ENCODE data around the gene GJA5. TPM values are rescaled to one million over a fixed set of nuclear protein-coding genes. Genes with fewer than 3 reads are reported as not detected.

GJA5 gene
- total RNA-seq, 2 experiments from 2014 or later = not detected

DNA sequence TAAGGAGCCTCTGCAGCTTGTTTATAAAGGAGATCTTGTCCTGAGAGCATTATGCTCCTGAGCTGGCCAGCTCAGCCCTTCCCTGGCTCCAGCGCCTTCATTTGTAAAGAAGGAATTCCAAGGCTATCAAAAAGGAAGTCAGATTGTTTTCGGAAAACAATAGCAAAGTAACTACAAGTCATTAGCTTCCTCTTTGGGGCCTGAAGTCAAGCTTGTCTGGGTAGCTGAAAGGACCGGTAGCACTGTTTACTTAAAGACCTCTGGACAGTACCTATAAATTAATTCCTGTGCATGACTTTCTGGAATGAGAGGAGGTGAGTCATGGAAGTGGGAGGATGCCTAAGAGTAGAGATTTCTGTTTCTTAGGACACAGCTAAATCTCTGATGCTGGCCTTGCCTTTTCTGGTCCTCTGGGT, 20.7 kb upstream of the GJA5 start:
- CTCF ChIA-PET = interaction anchor here (1.5 kb wide), 1 partner anchor 266 kb away, joined by 3 read pairs; no protein-coding TSS in a partner anchor
- ATAC-seq (no peak), DNase-seq (no peak)
- no peaks in the 10 kb centered on the region for H3K36me3 Mint-ChIP-seq
- peaks cover 35% of the 10 kb centered on the region for H3K27me3 Mint-ChIP-seq
- no peak overlapping the region for H3K27ac Mint-ChIP-seq
- no peaks in the 10 kb centered on the region for H3K9me3 Mint-ChIP-seq (ENCODE audit: low read depth)
- H3K4me3 Mint-ChIP-seq = no peak overlapping the region
- no peaks in the 10 kb centered on the region for H3K4me1 Mint-ChIP-seq

DNA sequence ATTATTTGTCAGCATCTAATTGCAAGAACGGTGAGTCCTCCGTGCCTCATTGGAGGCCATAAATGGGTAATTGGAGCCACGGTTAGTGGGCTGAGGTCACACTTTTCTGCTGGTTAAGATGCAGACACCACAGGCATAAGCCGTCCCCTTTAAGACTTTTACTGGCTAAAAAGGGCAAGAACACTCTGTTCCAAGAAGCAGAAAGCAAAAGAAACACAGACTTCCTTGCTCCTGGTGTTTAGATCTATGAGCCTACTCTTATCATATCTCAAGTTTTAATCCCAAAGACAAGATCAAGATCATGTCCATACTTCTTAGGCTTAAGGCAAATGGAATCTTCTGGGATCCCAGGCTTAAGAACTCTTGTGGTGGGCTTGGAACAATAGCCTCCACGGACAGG, 17.3 kb upstream of the GJA5 start:
- DNase-seq = no peak
- Mint-ChIP-seq H3K27ac (no peak overlapping the region), H3K36me3 (no peaks in the 10 kb centered on the region), H3K4me3 (no peak overlapping the region), H3K27me3 (peaks cover 58% of the 10 kb centered on the region), H3K4me1 (no peaks in the 10 kb centered on the region), H3K9me3 (ENCODE audit: low read depth) (no peaks in the 10 kb centered on the region)
- CTCF ChIA-PET = no interaction called here
- no peak for ATAC-seq

DNA sequence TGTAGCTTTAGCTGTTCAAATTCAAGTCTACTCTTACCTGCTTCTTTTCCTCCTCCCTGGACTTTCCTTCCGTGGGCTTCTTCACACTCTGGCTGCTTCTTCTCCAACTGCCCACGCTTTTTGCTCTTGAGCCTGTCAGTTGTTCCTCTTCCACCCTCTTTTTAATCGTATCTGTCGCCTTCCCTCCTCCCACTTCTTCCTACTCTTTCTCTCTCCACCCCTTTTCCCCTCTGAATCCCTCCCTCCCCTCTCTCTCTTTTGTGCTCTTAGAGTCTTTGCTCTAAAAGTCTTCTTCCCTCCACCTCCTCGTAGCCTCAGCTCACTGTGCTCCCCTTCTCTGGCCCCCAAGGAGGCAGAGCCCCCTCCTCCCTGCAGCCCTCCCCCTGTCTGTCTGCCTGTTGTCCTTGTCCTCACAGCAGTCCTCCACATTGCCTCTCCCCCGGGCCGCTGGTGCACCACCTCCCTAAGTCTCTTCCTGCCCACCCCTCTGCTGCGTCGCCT, 12.9 kb upstream of the GJA5 start:
- ATAC-seq (no peak), DNase-seq (no peak)
- Mint-ChIP-seq H3K4me3 (no peak overlapping the region), H3K36me3 (no peaks in the 10 kb centered on the region), H3K4me1 (no peaks in the 10 kb centered on the region), H3K27me3 (peaks cover 48% of the 10 kb centered on the region), H3K27ac (no peak overlapping the region), H3K9me3 (ENCODE audit: low read depth) (no peaks in the 10 kb centered on the region)
- CTCF ChIA-PET = no interaction called here

DNA sequence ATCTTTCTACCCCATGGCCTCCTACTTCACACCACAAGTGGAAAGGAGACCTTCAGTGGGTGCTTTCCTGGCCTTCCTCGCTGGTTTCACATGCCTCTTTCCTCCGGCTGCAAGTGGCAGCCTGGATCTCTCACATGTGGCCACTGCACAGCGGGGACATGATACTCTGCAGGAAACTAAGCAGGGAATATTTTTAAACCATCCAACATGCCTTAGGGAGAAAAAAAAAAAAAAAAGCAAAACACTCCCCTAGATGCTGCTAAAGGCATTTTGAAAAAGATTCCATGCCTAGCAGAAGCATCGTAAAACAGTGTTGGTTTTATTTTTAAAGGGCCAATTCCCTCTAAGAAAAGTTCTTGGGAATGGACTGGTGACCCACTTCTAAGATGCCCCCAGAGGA, 12.2 kb upstream of the GJA5 start:
- H3K4me1 Mint-ChIP-seq = no peaks in the 10 kb centered on the region
- DNase-seq = no peak
- peaks cover 44% of the 10 kb centered on the region for H3K27me3 Mint-ChIP-seq
- no peaks in the 10 kb centered on the region for H3K36me3 Mint-ChIP-seq
- no peak for ATAC-seq
- no peak overlapping the region for H3K27ac Mint-ChIP-seq
- no peaks in the 10 kb centered on the region for H3K9me3 Mint-ChIP-seq (ENCODE audit: low read depth)
- CTCF ChIA-PET = no interaction called here
- H3K4me3 Mint-ChIP-seq = no peak overlapping the region

DNA sequence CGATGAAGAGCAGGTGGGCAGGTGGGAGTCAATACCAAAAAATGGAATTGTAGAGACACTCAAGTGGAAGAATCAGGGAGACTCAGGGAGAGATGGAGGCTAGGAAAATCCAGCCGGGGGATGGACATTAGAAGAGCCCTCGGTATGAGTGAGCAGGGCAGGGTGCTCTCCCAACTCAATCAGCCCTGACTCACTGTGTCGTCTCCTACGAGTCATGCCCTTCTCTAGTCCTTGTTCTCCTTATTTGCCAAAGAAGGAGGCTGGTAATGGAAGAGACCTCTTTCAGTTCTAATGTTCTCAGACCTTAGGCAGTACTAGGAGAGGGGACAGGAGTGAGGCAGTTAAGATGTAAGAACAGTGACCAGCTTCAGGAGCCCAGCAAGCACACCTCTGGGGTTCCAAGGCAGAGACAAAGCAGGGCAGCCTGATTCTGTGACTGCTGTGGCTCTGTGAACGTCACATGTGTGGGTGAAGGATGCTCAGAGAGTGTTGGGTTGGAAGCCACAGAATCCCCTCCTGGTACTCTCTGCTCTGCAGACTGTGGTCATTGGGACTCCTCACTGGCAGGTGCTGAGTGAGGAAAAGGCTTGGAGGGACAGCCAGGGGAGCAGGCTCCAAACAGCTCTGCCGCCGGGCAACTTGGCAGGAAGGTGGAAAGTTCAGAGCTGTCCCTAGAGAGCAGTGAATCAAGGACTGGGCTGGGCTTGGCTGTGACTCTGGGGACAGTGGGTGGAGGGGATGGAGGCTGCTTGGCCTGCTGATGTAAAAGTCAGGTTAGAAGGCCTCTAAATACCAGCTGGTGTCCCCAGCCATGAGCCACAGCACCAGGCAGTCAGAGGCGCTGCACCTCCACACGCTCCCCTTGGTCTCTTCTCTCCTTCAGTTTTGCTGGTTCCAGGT, 11.1 kb upstream of the GJA5 start:
- no peaks in the 10 kb centered on the region for H3K9me3 Mint-ChIP-seq (ENCODE audit: low read depth)
- H3K4me1 Mint-ChIP-seq = no peaks in the 10 kb centered on the region
- no peak overlapping the region for H3K4me3 Mint-ChIP-seq
- CTCF ChIA-PET = no interaction called here
- no peaks in the 10 kb centered on the region for H3K36me3 Mint-ChIP-seq
- H3K27ac Mint-ChIP-seq = no peak overlapping the region
- peaks cover 38% of the 10 kb centered on the region for H3K27me3 Mint-ChIP-seq
- ATAC-seq = no peak
- DNase-seq = no peak

DNA sequence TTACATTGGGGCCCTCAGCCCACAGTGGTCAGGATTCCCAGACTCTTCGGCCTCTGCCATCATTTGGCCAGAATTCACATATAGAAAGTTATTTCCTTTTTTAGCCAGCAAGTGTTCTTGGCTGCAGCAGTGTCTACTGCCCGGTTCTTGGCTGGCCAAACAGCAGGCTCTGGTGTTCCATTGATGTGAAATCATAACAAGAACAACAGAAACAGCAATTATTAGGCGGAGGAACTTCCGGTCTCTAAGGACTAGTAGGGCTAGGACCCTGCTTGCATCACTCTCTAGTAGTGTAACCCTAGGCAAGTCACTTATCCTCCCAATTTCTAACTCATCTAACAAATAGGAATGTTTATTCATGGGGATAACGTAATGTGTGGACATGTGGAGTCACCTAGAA, 8.7 kb upstream of the GJA5 start:
- ATAC-seq (no peak), DNase-seq (no peak)
- Mint-ChIP-seq H3K4me1 (no peaks in the 10 kb centered on the region), H3K27me3 (peaks cover 26% of the 10 kb centered on the region), H3K36me3 (no peaks in the 10 kb centered on the region), H3K9me3 (ENCODE audit: low read depth) (no peaks in the 10 kb centered on the region), H3K4me3 (no peak overlapping the region), H3K27ac (no peak overlapping the region)
- CTCF ChIA-PET = no interaction called here

DNA sequence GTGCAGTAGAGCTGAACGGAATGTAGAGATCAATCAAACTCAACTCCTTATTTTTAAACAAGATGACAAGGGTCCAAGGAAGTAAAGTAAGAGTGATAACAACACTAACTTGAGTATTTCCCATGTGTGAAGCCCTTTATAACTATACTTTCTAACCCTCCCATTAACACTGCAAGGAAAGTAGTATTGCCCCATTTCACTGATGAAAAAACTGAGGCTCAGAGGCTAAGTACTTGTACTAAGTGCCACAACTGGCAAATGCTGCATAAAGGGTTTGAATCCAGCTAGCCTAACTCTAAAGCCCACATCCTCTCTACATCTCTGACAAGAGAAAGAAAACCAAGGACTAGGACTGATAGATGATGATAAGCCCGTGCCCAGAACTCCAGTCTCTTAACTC, 8.2 kb upstream of the GJA5 start:
- H3K9me3 Mint-ChIP-seq (ENCODE audit: low read depth) = no peaks in the 10 kb centered on the region
- no peaks in the 10 kb centered on the region for H3K36me3 Mint-ChIP-seq
- H3K4me3 Mint-ChIP-seq = no peak overlapping the region
- CTCF ChIA-PET = no interaction called here
- DNase-seq (no peak), ATAC-seq (no peak)
- H3K27me3 Mint-ChIP-seq = peaks cover 22% of the 10 kb centered on the region
- no peaks in the 10 kb centered on the region for H3K4me1 Mint-ChIP-seq
- H3K27ac Mint-ChIP-seq = no peak overlapping the region

DNA sequence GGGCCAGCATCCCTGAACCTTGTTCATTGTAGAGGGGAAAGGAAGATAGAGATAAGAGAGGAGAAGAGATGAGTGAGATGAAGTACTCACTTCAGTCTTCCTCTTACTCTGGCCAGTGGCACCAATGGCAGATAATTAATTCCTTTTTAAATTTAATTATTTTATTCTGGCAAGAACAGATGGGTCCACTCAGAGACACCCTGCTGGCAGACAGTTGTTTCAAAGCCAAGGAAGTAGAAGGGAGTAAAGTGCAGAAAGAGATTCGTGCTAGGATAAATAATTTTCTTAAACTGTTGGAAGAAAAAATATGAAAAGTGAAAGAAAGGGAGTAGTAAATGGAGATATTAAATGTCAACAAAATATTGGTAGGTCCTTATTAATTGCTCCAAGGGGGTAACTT, 7.7 kb upstream of the GJA5 start:
- Mint-ChIP-seq H3K4me3 (no peak overlapping the region), H3K36me3 (no peaks in the 10 kb centered on the region), H3K9me3 (ENCODE audit: low read depth) (no peaks in the 10 kb centered on the region), H3K27ac (no peak overlapping the region), H3K27me3 (peaks cover 18% of the 10 kb centered on the region), H3K4me1 (peaks cover 2% of the 10 kb centered on the region)
- no peak for ATAC-seq
- CTCF ChIA-PET = no interaction called here
- DNase-seq = no peak

DNA sequence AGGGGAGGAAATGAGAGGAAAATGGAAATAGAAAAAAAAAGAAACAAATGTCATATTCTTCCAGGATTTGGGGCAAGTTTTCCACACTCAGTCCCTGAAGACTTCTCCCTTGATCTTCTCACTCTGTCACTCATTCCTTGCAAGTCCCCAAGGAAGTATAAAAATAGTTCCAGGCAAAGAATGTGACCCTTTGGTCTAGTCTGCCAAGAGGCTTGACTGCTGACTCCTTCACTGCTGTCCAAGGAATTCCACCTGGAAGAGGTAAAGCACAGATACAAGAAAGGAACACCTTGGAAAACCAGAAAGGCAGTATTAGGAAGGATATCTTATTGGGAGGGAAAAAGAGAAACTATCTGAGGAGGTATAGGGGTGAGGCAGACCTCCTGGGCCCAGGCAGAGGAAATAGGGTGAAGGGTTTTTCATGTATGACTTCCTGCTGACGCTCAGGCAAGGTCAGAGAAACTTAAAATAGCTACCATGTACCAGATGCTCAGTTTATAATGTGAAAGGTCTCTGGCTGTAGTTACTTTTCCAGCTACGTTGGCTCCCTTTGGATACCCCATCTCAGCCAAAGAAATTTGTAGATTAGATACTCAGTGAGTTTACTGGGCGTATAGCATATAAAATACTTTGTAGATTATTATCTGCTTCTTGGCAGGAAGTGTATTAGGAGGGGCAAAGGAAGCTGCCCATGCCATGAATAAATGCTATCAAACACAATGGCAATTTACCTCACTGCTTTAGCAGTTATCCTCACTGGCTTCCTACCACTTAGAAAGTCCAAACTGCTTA, 2.0 kb upstream of the GJA5 start:
- Mint-ChIP-seq H3K9me3 (ENCODE audit: low read depth) (no peaks in the 10 kb centered on the region), H3K4me3 (no peak overlapping the region), H3K27ac (peak overlapping the region; percentile 16), H3K4me1 (peaks cover 18% of the 10 kb centered on the region), H3K27me3 (peaks cover 6% of the 10 kb centered on the region), H3K36me3 (no peaks in the 10 kb centered on the region)
- CTCF ChIA-PET = no interaction called here
- no peak for DNase-seq
- peak; percentile 60 for ATAC-seq

DNA sequence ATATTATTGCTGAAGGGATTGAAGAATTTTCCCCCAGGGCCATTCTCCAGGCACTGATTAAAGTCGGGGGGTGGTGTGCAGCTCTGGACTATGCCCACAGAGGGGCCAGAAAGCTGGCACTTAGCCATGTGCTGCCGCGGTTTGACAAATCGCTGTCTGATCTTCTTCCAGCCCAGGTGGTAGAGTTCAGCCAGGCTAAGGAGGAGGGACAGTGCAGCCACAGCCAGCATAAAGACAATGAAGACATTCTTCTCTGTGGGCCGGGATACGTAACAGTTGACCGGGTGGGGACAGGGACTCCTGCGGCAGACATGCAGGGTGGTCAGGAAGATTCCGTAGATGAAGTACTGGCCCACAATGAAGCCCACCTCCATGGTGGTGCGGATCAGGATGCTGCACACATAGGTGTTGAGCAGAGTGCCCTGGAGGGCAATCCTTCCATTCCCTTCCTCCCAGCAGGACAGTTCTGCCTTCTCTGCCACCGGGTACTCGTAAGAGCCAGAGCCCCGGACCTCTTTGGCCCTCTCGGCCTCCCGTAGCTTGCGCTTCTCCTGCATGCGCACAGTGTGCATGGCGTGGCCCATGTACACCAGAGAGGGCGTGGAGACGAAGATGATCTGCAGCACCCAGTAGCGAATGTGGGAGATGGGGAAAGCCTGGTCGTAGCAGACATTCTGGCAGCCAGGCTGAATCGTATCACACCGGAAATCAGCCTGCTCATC, 1.9 kb downstream of the GJA5 start:
- no peaks in the 10 kb centered on the region for H3K36me3 Mint-ChIP-seq
- H3K27ac Mint-ChIP-seq = no peak overlapping the region
- peaks cover 12% of the 10 kb centered on the region for H3K27me3 Mint-ChIP-seq
- no peak overlapping the region for H3K4me3 Mint-ChIP-seq
- ATAC-seq (no peak), DNase-seq (no peak)
- no peaks in the 10 kb centered on the region for H3K9me3 Mint-ChIP-seq (ENCODE audit: low read depth)
- H3K4me1 Mint-ChIP-seq = peaks cover 18% of the 10 kb centered on the region
- CTCF ChIA-PET = no interaction called here

DNA sequence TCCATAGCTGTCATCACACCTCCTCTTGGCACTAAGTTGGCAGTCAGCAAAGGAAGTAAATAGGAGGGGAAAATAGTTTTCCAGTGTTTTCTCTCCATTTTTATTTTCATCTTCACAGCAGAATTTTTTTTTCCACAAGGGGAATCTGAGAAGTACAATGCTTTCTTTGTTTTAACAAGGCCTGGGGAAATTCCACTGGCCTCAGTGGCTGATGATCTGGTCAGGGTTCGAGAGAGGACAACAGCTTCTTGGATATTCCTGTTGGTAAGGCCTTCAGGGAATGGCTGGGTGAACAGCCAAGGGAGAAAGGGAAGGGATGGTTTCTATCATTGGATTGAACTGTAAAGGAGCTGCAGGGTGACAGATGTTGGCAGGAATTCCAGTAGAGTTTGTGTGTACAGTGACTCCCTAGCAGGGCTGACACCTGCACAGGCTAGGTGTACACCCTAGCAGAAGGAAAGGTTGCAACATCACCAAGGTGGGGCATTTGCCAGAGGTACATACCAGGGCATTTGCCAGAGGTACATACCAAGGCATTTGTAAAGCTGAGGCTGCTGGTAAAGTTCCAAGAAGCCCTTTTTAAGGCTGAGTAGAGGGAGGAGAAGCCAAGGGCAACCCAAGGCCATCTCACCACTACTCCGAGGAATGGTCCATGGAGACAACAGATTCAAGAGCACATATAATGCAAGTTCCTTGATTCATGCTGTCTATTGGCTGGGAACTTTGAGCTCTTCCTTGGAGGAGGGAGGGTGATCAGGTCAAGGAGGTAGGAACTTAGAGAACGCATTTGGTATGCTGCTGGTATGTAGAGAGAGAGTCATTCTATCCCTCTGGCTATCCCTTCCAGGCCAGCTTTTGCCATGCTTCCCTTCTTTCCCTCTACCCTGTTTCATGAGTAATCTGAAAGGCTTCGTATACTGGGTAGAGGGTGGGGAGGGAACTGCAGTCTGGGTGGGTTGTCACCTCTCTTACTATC, 3.1 kb downstream of the GJA5 start:
- DNase-seq (no peak), ATAC-seq (no peak)
- H3K36me3 Mint-ChIP-seq = no peaks in the 10 kb centered on the region
- peaks cover 12% of the 10 kb centered on the region for H3K27me3 Mint-ChIP-seq
- peaks cover 8% of the 10 kb centered on the region for H3K4me1 Mint-ChIP-seq
- no peaks in the 10 kb centered on the region for H3K9me3 Mint-ChIP-seq (ENCODE audit: low read depth)
- CTCF ChIA-PET = no interaction called here
- H3K4me3 Mint-ChIP-seq = no peak overlapping the region
- H3K27ac Mint-ChIP-seq = no peak overlapping the region

DNA sequence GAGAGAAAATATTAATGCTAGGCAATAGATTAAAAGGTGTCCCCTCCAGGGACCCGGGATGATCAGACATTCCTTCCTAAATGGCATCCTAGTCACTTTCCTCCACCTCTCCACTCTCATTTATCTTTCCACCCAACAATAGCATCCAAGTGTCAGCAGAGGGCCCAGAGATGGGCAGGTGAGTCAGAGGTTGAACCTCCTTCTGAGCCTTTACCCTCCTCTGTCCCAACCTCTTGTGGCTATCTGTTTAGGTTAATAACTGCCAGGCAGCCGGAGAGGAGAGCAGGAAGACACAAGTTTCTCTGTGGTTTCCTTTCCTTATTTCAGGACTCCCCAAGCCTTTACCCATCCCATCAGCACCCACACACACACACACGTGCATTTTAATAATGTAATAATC, 4.1 kb downstream of the GJA5 start:
- H3K4me1 Mint-ChIP-seq = no peaks in the 10 kb centered on the region
- H3K9me3 Mint-ChIP-seq (ENCODE audit: low read depth) = no peaks in the 10 kb centered on the region
- DNase-seq (no peak), ATAC-seq (no peak)
- CTCF ChIA-PET = no interaction called here
- no peak overlapping the region for H3K27ac Mint-ChIP-seq
- no peaks in the 10 kb centered on the region for H3K36me3 Mint-ChIP-seq
- H3K4me3 Mint-ChIP-seq = no peak overlapping the region
- H3K27me3 Mint-ChIP-seq = peaks cover 11% of the 10 kb centered on the region

DNA sequence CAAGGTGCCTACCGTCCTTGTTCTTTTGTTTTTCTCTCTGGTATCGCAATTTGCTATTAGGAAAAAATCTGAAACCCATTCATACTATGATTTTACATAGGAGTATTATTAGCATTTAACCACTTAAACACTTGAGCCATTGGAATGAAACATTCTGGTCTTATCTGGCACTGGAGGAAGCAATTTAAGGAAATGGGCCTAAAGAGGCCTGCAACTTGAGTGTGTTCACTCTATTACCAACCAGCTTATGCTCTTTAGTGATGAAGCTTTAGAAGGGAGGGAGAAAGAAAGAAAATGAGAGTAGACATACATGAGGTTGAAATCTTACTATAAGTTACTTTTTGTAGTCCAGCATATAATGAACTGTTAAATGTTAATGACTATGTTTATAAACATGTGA, 5.7 kb downstream of the GJA5 start:
- H3K9me3 Mint-ChIP-seq (ENCODE audit: low read depth) = no peaks in the 10 kb centered on the region
- CTCF ChIA-PET = no interaction called here
- H3K4me1 Mint-ChIP-seq = no peaks in the 10 kb centered on the region
- H3K4me3 Mint-ChIP-seq = no peak overlapping the region
- DNase-seq (no peak), ATAC-seq (no peak)
- peaks cover 13% of the 10 kb centered on the region for H3K27me3 Mint-ChIP-seq
- H3K36me3 Mint-ChIP-seq = no peaks in the 10 kb centered on the region
- no peak overlapping the region for H3K27ac Mint-ChIP-seq
